Right atrium auricular region (tissue), 2 donors: ENCODE data around the gene CFAP20DC. TPM values are rescaled to one million over a fixed set of nuclear protein-coding genes. Genes with fewer than 3 reads are reported as not detected.

Experiments used
- DNase-seq: peaks from one replicate; pipeline ENCODE4 v3.0.0-alpha.2; 2019; ENCODE audit warnings: low spot score
- H3K27ac ChIP-seq, 2 donors: fragments of 200-600 bp; sonication (generic); 1 replicate in 1 of 2; 2 replicates in 1 of 2; pipeline ENCODE4 v1.5.1; 2016 to 2019
- H3K27me3 ChIP-seq, 2 donors: fragments of 200-600 bp; sonication (generic); one replicate each; pipeline versions ENCODE4 v1.5.1 to v1.6.0; 2017 to 2019
- H3K36me3 ChIP-seq: fragments of 200-600 bp; sonication (generic); one replicate; pipeline ENCODE4 v1.5.1; 2016
- H3K4me1 ChIP-seq, 2 donors: fragments of 200-600 bp; sonication (generic); one replicate each; pipeline versions ENCODE4 v1.5.1 to v1.6.0; 2017 to 2019
- H3K4me3 ChIP-seq, 2 donors: fragments of 200-600 bp; sonication (generic); 1 replicate in 1 of 2; 2 replicates in 1 of 2; pipeline ENCODE4 v1.5.1; 2017 to 2019; ENCODE audit warnings: mild to moderate bottlenecking in 1 of 2, moderate library complexity in 1 of 2
- H3K9me3 ChIP-seq, 2 donors: fragments of 200-600 bp; sonication (generic); one replicate each; pipeline ENCODE4 v1.5.1; 2019
- CTCF ChIP-seq, 2 donors: fragments of 200-600 bp; sonication (generic); IDR thresholded peaks; one replicate each; pipeline ENCODE4 v1.5.1; 2019; ENCODE audit warnings: antibody characterized with exemption in 2 of 2
- total RNA-seq, 2 donors: library from RNA; depleted of rRNA; stranded (reverse); fragments of >200 nt; gene quantifications; one replicate each; pipeline ENCODE4 v1.1.0, GENCODE V29; 2016

CFAP20DC gene
- total RNA-seq, 2 donors from 2014 or later: not detected

GRCh38 chr3:58946875-58947274 is 103.0 kb downstream of the CFAP20DC start:
- H3K4me3 ChIP-seq: no peak overlapping the region
- H3K4me1 ChIP-seq: no peaks in the 10 kb centered on the region
- TF ChIP-seq CTCF (IDR thresholded peaks at IDR 0.05): no peak

GRCh38 chr3:58938057-58938456 is 111.8 kb downstream of the CFAP20DC start:
- no peak for TF ChIP-seq CTCF (IDR thresholded peaks at IDR 0.05)
- Histone ChIP-seq H3K27me3 (no peaks in the 10 kb centered on the region), H3K36me3 (no peaks in the 10 kb centered on the region), H3K4me1 (no peaks in the 10 kb centered on the region), H3K27ac (no peak overlapping the region), H3K4me3 (no peak overlapping the region), H3K9me3 (no peaks in the 10 kb centered on the region)
- DNase-seq: no peak

More at GRCh38 chr3:58946875-58947274, 103.0 kb downstream of the CFAP20DC start:
- Histone ChIP-seq H3K27ac (no peak overlapping the region), H3K27me3 (no peaks in the 10 kb centered on the region), H3K36me3 (no peaks in the 10 kb centered on the region), H3K9me3 (no peaks in the 10 kb centered on the region)
- no peak for DNase-seq

- no peaks in the 10 kb centered on the region for H3K27me3 ChIP-seq
- no peaks in the 10 kb centered on the region for H3K36me3 ChIP-seq
- no peak for TF ChIP-seq CTCF (IDR thresholded peaks at IDR 0.05)
- H3K4me3 ChIP-seq: no peak overlapping the region
- H3K27ac ChIP-seq: no peak overlapping the region
- DNase-seq: no peak
- no peaks in the 10 kb centered on the region for H3K4me1 ChIP-seq
- H3K9me3 ChIP-seq: peaks cover 0 to 24% of the 10 kb centered on the region in 2 donors
Observed at GRCh38 chr3:58924578-58924977, 125.2 kb downstream of the CFAP20DC start.

- Histone ChIP-seq H3K9me3 (no peaks in the 10 kb centered on the region), H3K27me3 (no peaks in the 10 kb centered on the region), H3K36me3 (no peaks in the 10 kb centered on the region), H3K4me1 (peaks cover 0 to 12% of the 10 kb centered on the region in 2 donors), H3K27ac (no peak overlapping the region), H3K4me3 (no peak overlapping the region)
- DNase-seq: no peak
- no peak for TF ChIP-seq CTCF (IDR thresholded peaks at IDR 0.05)
Observed at GRCh38 chr3:58900386-58900785, 149.4 kb downstream of the CFAP20DC start.

GRCh38 chr3:58899953-58900298 is 149.9 kb downstream of the CFAP20DC start:
- peak overlapping the region in 1 of 2 donors; percentile 55 for H3K27ac ChIP-seq
- no peaks in the 10 kb centered on the region for H3K36me3 ChIP-seq
- no peak for TF ChIP-seq CTCF (IDR thresholded peaks at IDR 0.05)
- H3K4me1 ChIP-seq: peaks cover 0 to 12% of the 10 kb centered on the region in 2 donors
- no peaks in the 10 kb centered on the region for H3K27me3 ChIP-seq
- DNase-seq: no peak
- no peaks in the 10 kb centered on the region for H3K9me3 ChIP-seq
- H3K4me3 ChIP-seq: no peak overlapping the region
